Measurements from ENCODE around the gene ACTN1. TPM values are rescaled to one million over a fixed set of nuclear protein-coding genes. Genes with fewer than 3 reads are reported as not detected.
A peak's percentile ranks its signal among the peaks of the same experiment; 100 is the strongest.
"Not testable (repeated sequence)": the region's sequence is repeated elsewhere in the genome, so short reads cannot be mapped to it uniquely, and the experiment has no call there.

The ACTN1 gene
- total RNA-seq, 1 donor from 2014 or later: 70.7 TPM

- Histone ChIP-seq H3K4me1 (no peaks in the 10 kb centered on the region), H3K4me2 (no peak overlapping the region), H3K27ac (no peak overlapping the region), H3F3A (ENCODE audit: low read depth) (no peaks in the 10 kb centered on the region), H3K4me3 (no peak overlapping the region), H3K9me3 (ENCODE audit: low read depth) (no peaks in the 10 kb centered on the region), H2AFZ (replicated peaks) (no peak overlapping the region), H4K20me1 (ENCODE audit: low read depth) (no peaks in the 10 kb centered on the region), H3K27me3 (no peaks in the 10 kb centered on the region), H3K9ac (no peak overlapping the region), H3K36me3 (no peaks in the 10 kb centered on the region), H3K79me2 (ENCODE audit: low read depth) (no peaks in the 10 kb centered on the region)
- peaks cover 2% of the 10 kb centered on the region for H3K27me3 Mint-ChIP-seq (ENCODE audit: insufficient read depth, low read depth)
- H3K4me3 Mint-ChIP-seq: no peak overlapping the region
- no peaks in the 10 kb centered on the region for H3K9me3 Mint-ChIP-seq
- H3K27ac Mint-ChIP-seq: no peak overlapping the region
- no peaks in the 10 kb centered on the region for H3K36me3 Mint-ChIP-seq
- no peak for DNase-seq (ENCODE audit: low spot score)
- TF ChIP-seq EZH2phosphoT487 (IDR thresholded peaks at IDR 0.05): no peak
- TF ChIP-seq EZH2 (IDR thresholded peaks at IDR 0.05): no peak
- TF ChIP-seq CTCF (IDR thresholded peaks at IDR 0.05): no peak
- H3K4me1 Mint-ChIP-seq: no peaks in the 10 kb centered on the region
Measured at GRCh38 chr14:68853749-68854148, 125.4 kb downstream of the ACTN1 start.

DNA sequence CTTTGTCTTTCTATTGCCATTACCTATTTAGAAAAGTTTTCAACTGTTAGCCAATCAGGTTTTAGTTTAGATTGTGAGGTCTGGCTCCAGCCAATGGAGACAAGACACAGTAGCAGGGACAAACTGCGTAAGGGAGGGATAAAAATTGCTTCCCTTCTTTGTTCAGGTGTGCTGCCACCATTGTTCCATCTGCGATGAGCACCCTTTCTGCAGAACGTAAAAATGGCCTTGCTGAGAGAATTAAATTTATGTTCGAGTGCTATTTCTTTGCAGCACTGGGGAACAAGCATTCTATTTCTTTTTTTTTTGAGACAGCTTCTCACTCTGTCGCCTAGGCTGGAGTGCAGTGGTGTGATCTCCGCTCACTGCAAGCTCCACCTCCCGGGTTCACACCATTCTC, 126.6 kb downstream of the ACTN1 start:
- H3K4me3 ChIP-seq; H3K9me3 ChIP-seq (ENCODE audit: low read depth); H4K20me1 ChIP-seq (ENCODE audit: low read depth); H3K9ac ChIP-seq; H3K36me3 Mint-ChIP-seq; H3K4me3 Mint-ChIP-seq; H3K4me2 ChIP-seq; H3K27me3 Mint-ChIP-seq (ENCODE audit: insufficient read depth, low read depth); H3K9me3 Mint-ChIP-seq; H3K27me3 ChIP-seq; H3K79me2 ChIP-seq (ENCODE audit: low read depth); H3K27ac Mint-ChIP-seq; DNase-seq (ENCODE audit: low spot score); H3K36me3 ChIP-seq; H3F3A ChIP-seq (ENCODE audit: low read depth); H3K4me1 ChIP-seq; H3K4me1 Mint-ChIP-seq; H3K27ac ChIP-seq: not testable (repeated sequence)
- H2AFZ ChIP-seq (replicated peaks): peak overlapping the region; percentile 26

- Histone ChIP-seq H2AFZ (replicated peaks) (no peak overlapping the region), H3K4me2 (no peak overlapping the region), H3K9ac (no peak overlapping the region), H3K36me3 (no peaks in the 10 kb centered on the region), H4K20me1 (ENCODE audit: low read depth) (no peaks in the 10 kb centered on the region), H3K27ac (no peak overlapping the region), H3K4me1 (no peaks in the 10 kb centered on the region), H3K4me3 (no peak overlapping the region), H3K79me2 (ENCODE audit: low read depth) (no peaks in the 10 kb centered on the region), H3K27me3 (no peaks in the 10 kb centered on the region), H3K9me3 (ENCODE audit: low read depth) (no peaks in the 10 kb centered on the region), H3F3A (ENCODE audit: low read depth) (no peaks in the 10 kb centered on the region)
- Mint-ChIP-seq H3K4me1 (no peaks in the 10 kb centered on the region), H3K27ac (no peak overlapping the region), H3K4me3 (no peak overlapping the region), H3K9me3 (no peaks in the 10 kb centered on the region), H3K36me3 (no peaks in the 10 kb centered on the region), H3K27me3 (ENCODE audit: insufficient read depth, low read depth) (peaks cover 2% of the 10 kb centered on the region)
- no peak for TF ChIP-seq EZH2phosphoT487 (IDR thresholded peaks at IDR 0.05)
- no peak for TF ChIP-seq EZH2 (IDR thresholded peaks at IDR 0.05)
- TF ChIP-seq CTCF (IDR thresholded peaks at IDR 0.05): no peak
- no peak for DNase-seq (ENCODE audit: low spot score)
Measured at GRCh38 chr14:68851078-68851477, 128.0 kb downstream of the ACTN1 start.

GRCh38 chr14:68849416-68849815, 129.7 kb downstream of the ACTN1 start:
- Histone ChIP-seq H2AFZ (replicated peaks) (no peak overlapping the region), H3K4me2 (no peak overlapping the region), H3K4me1 (no peaks in the 10 kb centered on the region), H3K9me3 (ENCODE audit: low read depth) (no peaks in the 10 kb centered on the region), H3K27me3 (no peaks in the 10 kb centered on the region), H3K79me2 (ENCODE audit: low read depth) (no peaks in the 10 kb centered on the region), H3K9ac (no peak overlapping the region), H3K36me3 (no peaks in the 10 kb centered on the region), H3K27ac (no peak overlapping the region), H3F3A (ENCODE audit: low read depth) (no peaks in the 10 kb centered on the region), H4K20me1 (ENCODE audit: low read depth) (no peaks in the 10 kb centered on the region), H3K4me3 (no peak overlapping the region)
- H3K4me3 Mint-ChIP-seq: no peak overlapping the region
- no peak for DNase-seq (ENCODE audit: low spot score)
- peaks cover 4% of the 10 kb centered on the region for H3K9me3 Mint-ChIP-seq
- H3K27ac Mint-ChIP-seq: no peak overlapping the region
- H3K36me3 Mint-ChIP-seq: no peaks in the 10 kb centered on the region
- no peak for TF ChIP-seq CTCF (IDR thresholded peaks at IDR 0.05)
- TF ChIP-seq EZH2phosphoT487 (IDR thresholded peaks at IDR 0.05): no peak
- no peak for TF ChIP-seq EZH2 (IDR thresholded peaks at IDR 0.05)
- peaks cover 5% of the 10 kb centered on the region for H3K27me3 Mint-ChIP-seq (ENCODE audit: insufficient read depth, low read depth)
- H3K4me1 Mint-ChIP-seq: no peaks in the 10 kb centered on the region
